Mesenchymal stem cell (in vitro differentiated cells and primary cell): ENCODE measurements around the gene ZNF407.

Source experiments
- DNase-seq: peaks from one replicate; pipeline ENCODE4 v3.0.0-alpha.2; 2013
- H2AFZ ChIP-seq: one replicate; pipeline ENCODE4 v1.6.1; 2013; ENCODE audit warnings: low read depth, mild to moderate bottlenecking, control low read depth, inconsistent platforms, low read length, moderate library complexity
- H2AK5ac ChIP-seq: 2 replicates; pipeline ENCODE4 v1.6.1; 2013; ENCODE audit warnings: low read length, moderate library complexity, mild to moderate bottlenecking, inconsistent platforms; ENCODE audit not compliant: severe bottlenecking
- H2BK120ac ChIP-seq: one replicate; pipeline ENCODE4 v1.6.1; 2013; ENCODE audit warnings: low read depth, mild to moderate bottlenecking, inconsistent platforms, low read length, moderate library complexity
- H2BK12ac ChIP-seq, 2 experiments: one replicate each; pipeline ENCODE4 v1.6.1; 2013; ENCODE audit warnings: inconsistent platforms in 2 of 2, low read length in 2 of 2, mild to moderate bottlenecking in 2 of 2, moderate library complexity in 2 of 2, control low read depth in 1 of 2
- H2BK15ac ChIP-seq: one replicate; pipeline ENCODE4 v1.6.1; 2013; ENCODE audit warnings: mild to moderate bottlenecking, low read depth, inconsistent platforms; ENCODE audit not compliant: poor library complexity, severe bottlenecking
- H2BK5ac ChIP-seq: 2 replicates; pipeline ENCODE4 v1.6.1; 2013; ENCODE audit warnings: low read depth, mild to moderate bottlenecking, low read length, control low read depth, inconsistent platforms; ENCODE audit not compliant: poor library complexity, severe bottlenecking
- H3K14ac ChIP-seq, 2 experiments: one replicate each; pipeline ENCODE4 v1.6.1; 2013; ENCODE audit warnings: inconsistent platforms in 2 of 2, low read length in 2 of 2, control low read depth in 1 of 2, mild to moderate bottlenecking in 1 of 2, moderate library complexity in 1 of 2
- H3K18ac ChIP-seq, 2 experiments: one replicate each; pipeline ENCODE4 v1.6.1; 2013; ENCODE audit warnings: inconsistent platforms in 2 of 2, low read length in 2 of 2, control low read depth in 1 of 2, low read depth in 1 of 2, mild to moderate bottlenecking in 1 of 2
- H3K23ac ChIP-seq, 2 experiments: one replicate each; pipeline ENCODE4 v1.6.1; 2013; ENCODE audit warnings: inconsistent platforms in 2 of 2, low read length in 2 of 2, mild to moderate bottlenecking in 2 of 2, moderate library complexity in 2 of 2, control low read depth in 1 of 2
- H3K27ac ChIP-seq: 2 replicates; pipeline ENCODE4 v1.5.1; 2013; ENCODE audit warnings: mild to moderate bottlenecking, moderate library complexity, low read length, control low read depth, inconsistent platforms; ENCODE audit not compliant: poor library complexity, severe bottlenecking
- H3K27me3 ChIP-seq, 2 experiments: 2 replicates each; pipeline versions ENCODE4 v1.6.1 to v1.7.0; 2013; ENCODE audit warnings: low read length in 2 of 2, mild to moderate bottlenecking in 2 of 2, moderate library complexity in 2 of 2, control low read depth in 1 of 2, inconsistent platforms in 1 of 2; ENCODE audit not compliant: control insufficient read depth in 1 of 2, insufficient read depth in 1 of 2
- H3K36me3 ChIP-seq, 2 experiments: 2 replicates each; pipeline versions ENCODE4 v1.6.1 to v1.7.0; 2013; ENCODE audit warnings: low read length in 2 of 2, control low read depth in 1 of 2, inconsistent platforms in 1 of 2, low read depth in 1 of 2, mild to moderate bottlenecking in 1 of 2; ENCODE audit not compliant: insufficient read depth in 2 of 2, control insufficient read depth in 1 of 2
- H3K4ac ChIP-seq, 2 experiments: one replicate each; pipeline ENCODE4 v1.6.1; 2013; ENCODE audit warnings: inconsistent platforms in 2 of 2, low read length in 2 of 2, mild to moderate bottlenecking in 2 of 2, moderate library complexity in 2 of 2, control low read depth in 1 of 2, low read depth in 1 of 2
- H3K4me1 ChIP-seq: 2 replicates; pipeline ENCODE4 v1.6.1; 2013; ENCODE audit warnings: low read depth, low read length, control low read depth; ENCODE audit not compliant: control insufficient read depth, insufficient read depth
- H3K4me2 ChIP-seq: 2 replicates; pipeline ENCODE4 v1.6.1; 2013; ENCODE audit warnings: low read length, mild to moderate bottlenecking, inconsistent platforms; ENCODE audit not compliant: poor library complexity, severe bottlenecking
- H3K4me3 ChIP-seq, 2 experiments: 2 replicates each; pipeline versions ENCODE4 v1.5.1 to v1.7.0; 2013; ENCODE audit warnings: low read length in 2 of 2, mild to moderate bottlenecking in 2 of 2, control low read depth in 1 of 2, low read depth in 1 of 2; ENCODE audit not compliant: insufficient read depth in 1 of 2
- H3K79me1 ChIP-seq: replicated peaks from 2 replicates; pipeline ENCODE4 v1.6.1; 2013; ENCODE audit warnings: mild to moderate bottlenecking, control low read depth, low read length, inconsistent platforms; ENCODE audit not compliant: poor library complexity, severe bottlenecking
- H3K9ac ChIP-seq: 2 replicates; pipeline ENCODE4 v1.7.0; 2013; ENCODE audit warnings: mild to moderate bottlenecking, low read length, moderate library complexity
- H3K9me3 ChIP-seq: 2 replicates; pipeline ENCODE4 v1.7.0; 2013; ENCODE audit warnings: mild to moderate bottlenecking, low read length; ENCODE audit not compliant: control insufficient read depth
- H4K8ac ChIP-seq: one replicate; pipeline ENCODE4 v1.6.1; 2013; ENCODE audit warnings: inconsistent platforms, mild to moderate bottlenecking, low read length, moderate library complexity
- H4K91ac ChIP-seq: one replicate; pipeline ENCODE4 v1.6.1; 2013; ENCODE audit warnings: mild to moderate bottlenecking, low read length, inconsistent platforms
- WGBS: methylation state at CpG from one replicate; pipeline ENCODE4 v1.1.7; 2013; ENCODE audit warnings: mixed read lengths; 5-methylcytosine and 5-hydroxymethylcytosine counted together

ZNF407 gene

GRCh38 chr18:74803769-74804168 is 206.1 kb downstream of the ZNF407 start:
- H2BK15ac ChIP-seq, result no peak overlapping the region
- H3K36me3 ChIP-seq, result no peaks in the 10 kb centered on the region
- H2BK5ac ChIP-seq, result no peak overlapping the region
- no peaks in the 10 kb centered on the region for H3K27me3 ChIP-seq
- H2BK12ac ChIP-seq, result no peak overlapping the region
- no peak overlapping the region for H3K4ac ChIP-seq
- no peak overlapping the region for H4K8ac ChIP-seq
- H3K27ac ChIP-seq, result no peak overlapping the region
- peak overlapping the region in 1 of 2 experiments; percentile 69 for H3K4me3 ChIP-seq
- peaks cover 5% of the 10 kb centered on the region for H3K4me1 ChIP-seq
- H3K23ac ChIP-seq, result no peak overlapping the region
- H2AFZ ChIP-seq, result no peak overlapping the region
- no peaks in the 10 kb centered on the region for H3K9me3 ChIP-seq
- no peak overlapping the region for H2BK120ac ChIP-seq
- no peak overlapping the region for H4K91ac ChIP-seq
- H3K9ac ChIP-seq, result peak overlapping the region; percentile 77
- H2AK5ac ChIP-seq, result no peak overlapping the region
- no peak for DNase-seq
- H3K79me1 ChIP-seq, result peaks cover 4% of the 10 kb centered on the region
- no peak overlapping the region for H3K4me2 ChIP-seq
- H3K14ac ChIP-seq, result no peak overlapping the region
- 95% methylated on average over 10 of the region's 10 CpGs for WGBS
- no peak overlapping the region for H3K18ac ChIP-seq

DNA sequence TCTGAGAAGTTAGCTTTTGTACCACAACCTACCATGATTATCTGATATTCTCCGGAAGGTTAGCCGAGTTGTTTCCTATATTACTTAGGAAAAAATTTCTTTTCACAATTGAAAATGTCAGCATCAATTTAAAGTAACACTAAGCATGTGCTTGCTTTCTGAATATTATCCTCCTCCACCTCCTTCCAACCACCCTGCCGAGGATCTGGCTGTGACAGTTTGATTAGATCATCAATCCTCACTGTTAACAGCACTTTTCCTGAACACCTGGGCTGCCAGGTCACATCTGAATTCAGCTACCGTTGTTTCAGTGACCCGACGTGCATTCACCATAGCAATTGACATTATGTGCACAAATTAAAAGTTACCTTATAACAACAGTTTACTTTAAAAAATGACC is 207.0 kb downstream of the ZNF407 start:
- no peak overlapping the region for H2AK5ac ChIP-seq
- no peak overlapping the region for H4K91ac ChIP-seq
- H3K4me2 ChIP-seq, result no peak overlapping the region
- no peak overlapping the region for H3K9ac ChIP-seq
- no peak overlapping the region for H3K27ac ChIP-seq
- no peak overlapping the region for H2AFZ ChIP-seq
- H4K8ac ChIP-seq, result no peak overlapping the region
- no peak overlapping the region for H3K18ac ChIP-seq
- no peaks in the 10 kb centered on the region for H3K27me3 ChIP-seq
- no peak overlapping the region for H3K4ac ChIP-seq
- no peaks in the 10 kb centered on the region for H3K9me3 ChIP-seq
- no peak overlapping the region for H3K14ac ChIP-seq
- no peak overlapping the region for H3K4me3 ChIP-seq
- no peak overlapping the region for H2BK12ac ChIP-seq
- H3K79me1 ChIP-seq, result peaks cover 4% of the 10 kb centered on the region
- H2BK15ac ChIP-seq, result no peak overlapping the region
- H2BK5ac ChIP-seq, result no peak overlapping the region
- H2BK120ac ChIP-seq, result no peak overlapping the region
- H3K4me1 ChIP-seq, result peaks cover 5% of the 10 kb centered on the region
- 65% methylated on average over 6 of the region's 6 CpGs for WGBS
- no peaks in the 10 kb centered on the region for H3K36me3 ChIP-seq
- no peak for DNase-seq
- no peak overlapping the region for H3K23ac ChIP-seq

DNA sequence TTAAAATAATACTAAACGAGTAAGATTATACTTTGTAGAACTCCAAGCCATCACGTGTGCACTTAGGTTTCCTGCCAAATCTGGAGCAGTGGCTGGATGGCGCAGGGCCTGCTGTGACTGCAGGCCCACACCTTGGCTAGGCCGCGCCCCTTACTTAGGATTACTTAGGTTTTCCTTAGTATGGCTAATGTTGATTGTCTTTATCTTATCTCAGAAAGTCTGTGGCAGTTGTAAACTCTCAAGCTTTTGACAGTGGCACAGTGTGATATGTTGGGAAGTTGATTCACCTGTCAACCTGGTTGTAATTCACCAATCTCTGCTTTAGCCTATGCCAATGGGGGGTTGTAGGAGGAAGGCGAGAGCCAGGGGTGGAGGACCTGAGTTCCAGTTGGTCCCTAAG is 208.4 kb downstream of the ZNF407 start:
- H3K23ac ChIP-seq, result no peak overlapping the region
- peaks cover 5% of the 10 kb centered on the region for H3K4me1 ChIP-seq
- no peaks in the 10 kb centered on the region for H3K9me3 ChIP-seq
- H4K91ac ChIP-seq, result no peak overlapping the region
- no peak overlapping the region for H2BK15ac ChIP-seq
- no peak overlapping the region for H2BK120ac ChIP-seq
- DNase-seq, result no peak
- H3K27me3 ChIP-seq, result no peaks in the 10 kb centered on the region
- no peak overlapping the region for H4K8ac ChIP-seq
- H2BK5ac ChIP-seq, result peak overlapping the region; percentile 33
- peaks cover 8% of the 10 kb centered on the region for H3K79me1 ChIP-seq
- no peak overlapping the region for H2BK12ac ChIP-seq
- peak overlapping the region; percentile 13 for H2AK5ac ChIP-seq
- no peak overlapping the region for H3K4me3 ChIP-seq
- no peaks in the 10 kb centered on the region for H3K36me3 ChIP-seq
- H3K18ac ChIP-seq, result no peak overlapping the region
- H3K4me2 ChIP-seq, result no peak overlapping the region
- H3K4ac ChIP-seq, result no peak overlapping the region
- H3K27ac ChIP-seq, result no peak overlapping the region
- WGBS, result 94% methylated on average over 6 of the region's 6 CpGs
- H3K14ac ChIP-seq, result no peak overlapping the region
- no peak overlapping the region for H3K9ac ChIP-seq
- H2AFZ ChIP-seq, result no peak overlapping the region

- H3K4me1 ChIP-seq, result peaks cover 5% of the 10 kb centered on the region
- peak overlapping the region; percentile 9 for H3K27ac ChIP-seq
- H2AFZ ChIP-seq, result peak overlapping the region; percentile 53
- DNase-seq, result peak; percentile 81
- H2AK5ac ChIP-seq, result no peak overlapping the region
- H3K4me2 ChIP-seq, result no peak overlapping the region
- no peak overlapping the region for H2BK15ac ChIP-seq
- no peak overlapping the region for H4K8ac ChIP-seq
- no peaks in the 10 kb centered on the region for H3K36me3 ChIP-seq
- peak overlapping the region in 1 of 2 experiments; percentile 42 for H2BK12ac ChIP-seq
- H3K9me3 ChIP-seq, result no peaks in the 10 kb centered on the region
- WGBS, result 68% methylated on average over 5 of the region's 7 CpGs
- no peak overlapping the region for H4K91ac ChIP-seq
- H2BK120ac ChIP-seq, result no peak overlapping the region
- no peak overlapping the region for H3K4ac ChIP-seq
- peak overlapping the region in 1 of 2 experiments; percentile 60 for H3K14ac ChIP-seq
- peaks cover 8% of the 10 kb centered on the region for H3K79me1 ChIP-seq
- no peak overlapping the region for H3K4me3 ChIP-seq
- H3K9ac ChIP-seq, result peak overlapping the region; percentile 31
- H3K27me3 ChIP-seq, result no peaks in the 10 kb centered on the region
- peak overlapping the region in 1 of 2 experiments; percentile 40 for H3K18ac ChIP-seq
- no peak overlapping the region for H3K23ac ChIP-seq
- H2BK5ac ChIP-seq, result no peak overlapping the region
Measured at GRCh38 chr18:74806700-74807416, 209.2 kb downstream of the ZNF407 start.
